ENCODE measurements around the gene PFKFB3.

PFKFB3 gene

DNA sequence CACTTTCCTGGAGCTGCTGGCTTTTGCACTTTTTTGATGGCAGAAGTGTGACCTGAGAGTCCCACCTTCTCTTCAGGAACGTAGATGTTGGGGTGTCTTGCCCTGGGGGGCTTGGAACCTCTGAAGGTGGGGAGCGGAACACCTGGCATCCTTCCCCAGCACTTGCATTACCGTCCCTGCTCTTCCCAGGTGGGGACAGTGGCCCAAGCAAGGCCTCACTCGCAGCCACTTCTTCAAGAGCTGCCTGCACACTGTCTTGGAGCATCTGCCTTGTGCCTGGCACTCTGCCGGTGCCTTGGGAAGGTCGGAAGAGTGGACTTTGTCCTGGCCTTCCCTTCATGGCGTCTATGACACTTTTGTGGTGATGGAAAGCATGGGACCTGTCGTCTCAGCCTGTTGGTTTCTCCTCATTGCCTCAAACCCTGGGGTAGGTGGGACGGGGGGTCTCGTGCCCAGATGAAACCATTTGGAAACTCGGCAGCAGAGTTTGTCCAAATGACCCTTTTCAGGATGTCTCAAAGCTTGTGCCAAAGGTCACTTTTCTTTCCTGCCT, 31.1 kb downstream of the PFKFB3 start:
- TF ChIP-seq, protein P1, sequence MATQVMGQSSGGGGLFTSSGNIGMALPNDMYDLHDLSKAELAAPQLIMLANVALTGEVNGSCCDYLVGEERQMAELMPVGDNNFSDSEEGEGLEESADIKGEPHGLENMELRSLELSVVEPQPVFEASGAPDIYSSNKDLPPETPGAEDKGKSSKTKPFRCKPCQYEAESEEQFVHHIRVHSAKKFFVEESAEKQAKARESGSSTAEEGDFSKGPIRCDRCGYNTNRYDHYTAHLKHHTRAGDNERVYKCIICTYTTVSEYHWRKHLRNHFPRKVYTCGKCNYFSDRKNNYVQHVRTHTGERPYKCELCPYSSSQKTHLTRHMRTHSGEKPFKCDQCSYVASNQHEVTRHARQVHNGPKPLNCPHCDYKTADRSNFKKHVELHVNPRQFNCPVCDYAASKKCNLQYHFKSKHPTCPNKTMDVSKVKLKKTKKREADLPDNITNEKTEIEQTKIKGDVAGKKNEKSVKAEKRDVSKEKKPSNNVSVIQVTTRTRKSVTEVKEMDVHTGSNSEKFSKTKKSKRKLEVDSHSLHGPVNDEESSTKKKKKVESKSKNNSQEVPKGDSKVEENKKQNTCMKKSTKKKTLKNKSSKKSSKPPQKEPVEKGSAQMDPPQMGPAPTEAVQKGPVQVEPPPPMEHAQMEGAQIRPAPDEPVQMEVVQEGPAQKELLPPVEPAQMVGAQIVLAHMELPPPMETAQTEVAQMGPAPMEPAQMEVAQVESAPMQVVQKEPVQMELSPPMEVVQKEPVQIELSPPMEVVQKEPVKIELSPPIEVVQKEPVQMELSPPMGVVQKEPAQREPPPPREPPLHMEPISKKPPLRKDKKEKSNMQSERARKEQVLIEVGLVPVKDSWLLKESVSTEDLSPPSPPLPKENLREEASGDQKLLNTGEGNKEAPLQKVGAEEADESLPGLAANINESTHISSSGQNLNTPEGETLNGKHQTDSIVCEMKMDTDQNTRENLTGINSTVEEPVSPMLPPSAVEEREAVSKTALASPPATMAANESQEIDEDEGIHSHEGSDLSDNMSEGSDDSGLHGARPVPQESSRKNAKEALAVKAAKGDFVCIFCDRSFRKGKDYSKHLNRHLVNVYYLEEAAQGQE (IDR thresholded peaks at IDR 0.05; ENCODE audit: low read depth): no peak
- no peak for TF ChIP-seq ZBTB7A (IDR thresholded peaks at IDR 0.05; ENCODE audit: low read depth)
- TF ChIP-seq, protein P2, sequence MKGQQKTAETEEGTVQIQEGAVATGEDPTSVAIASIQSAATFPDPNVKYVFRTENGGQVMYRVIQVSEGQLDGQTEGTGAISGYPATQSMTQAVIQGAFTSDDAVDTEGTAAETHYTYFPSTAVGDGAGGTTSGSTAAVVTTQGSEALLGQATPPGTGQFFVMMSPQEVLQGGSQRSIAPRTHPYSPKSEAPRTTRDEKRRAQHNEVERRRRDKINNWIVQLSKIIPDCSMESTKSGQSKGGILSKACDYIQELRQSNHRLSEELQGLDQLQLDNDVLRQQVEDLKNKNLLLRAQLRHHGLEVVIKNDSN (IDR thresholded peaks at IDR 0.05): no peak
- TF ChIP-seq EP300 (IDR thresholded peaks at IDR 0.05; ENCODE audit: borderline replicate concordance): no peak
- TF ChIP-seq EGR1 (IDR thresholded peaks at IDR 0.05): no peak
- TF ChIP-seq NFIC (IDR thresholded peaks at IDR 0.05): no peak
- TF ChIP-seq TEAD4 (IDR thresholded peaks at IDR 0.05): no peak
- TF ChIP-seq TAF1 (IDR thresholded peaks at IDR 0.05; ENCODE audit: low read depth): no peak

GRCh38 chr10:6234371-6234770, 31.6 kb downstream of the PFKFB3 start:
- TF ChIP-seq, protein P2 (IDR thresholded peaks at IDR 0.05): no peak
- TF ChIP-seq YY1 (IDR thresholded peaks at IDR 0.05; ENCODE audit: low read depth): no peak
- no peak for TF ChIP-seq FOXM1 (IDR thresholded peaks at IDR 0.05; ENCODE audit: borderline replicate concordance, low read depth)

DNA sequence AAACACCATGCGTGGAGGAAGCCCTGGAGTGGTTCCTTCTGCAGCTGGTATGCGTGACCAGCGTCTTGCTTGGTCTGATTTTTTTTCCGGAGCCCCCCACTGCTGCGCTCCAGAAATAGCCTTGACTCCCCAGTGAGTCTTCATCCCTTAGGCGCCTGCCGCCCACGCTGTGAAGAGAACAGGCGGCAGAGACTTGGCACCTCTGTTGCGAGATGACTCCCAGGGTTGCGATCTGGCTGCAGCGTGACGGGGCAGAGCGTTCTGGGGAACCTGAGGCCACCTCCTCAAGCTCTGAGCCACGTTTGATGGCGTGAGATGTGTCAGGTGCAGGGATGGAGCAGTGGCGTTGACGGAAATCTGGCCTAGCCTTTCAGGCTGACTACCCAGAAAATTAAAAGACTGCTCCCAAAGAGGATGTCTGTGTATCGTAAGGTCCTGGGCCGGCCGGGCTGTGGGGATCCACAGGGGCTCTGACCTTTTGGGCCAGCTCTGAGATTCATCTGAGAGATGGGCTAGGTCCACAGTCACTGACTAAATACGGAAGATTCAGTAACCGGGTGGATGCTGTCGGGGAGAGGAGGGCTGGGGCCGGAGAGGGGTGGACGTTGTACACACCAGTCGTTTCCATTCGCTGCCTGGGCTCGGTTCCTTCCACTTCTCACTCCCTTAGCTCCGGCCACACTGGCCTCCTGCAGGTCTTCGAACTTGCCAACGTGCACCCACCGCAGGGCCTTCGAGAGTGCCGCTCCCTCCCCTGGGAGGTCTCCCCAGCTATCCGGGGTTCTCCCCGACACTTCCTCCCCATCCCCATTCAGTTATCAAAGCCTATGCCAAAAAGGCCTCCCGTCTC, 33.8 kb downstream of the PFKFB3 start:
- TF ChIP-seq CEBPB (IDR thresholded peaks at IDR 0.05) (no peak), MAX (IDR thresholded peaks at IDR 0.05) (no peak), TAF1 (IDR thresholded peaks at IDR 0.05; ENCODE audit: low read depth) (no peak), FOXM1 (IDR thresholded peaks at IDR 0.05; ENCODE audit: borderline replicate concordance, low read depth) (no peak), NFIC (IDR thresholded peaks at IDR 0.05) (no peak), TCF12 (IDR thresholded peaks at IDR 0.05; ENCODE audit: low read depth) (no peak), TEAD4 (IDR thresholded peaks at IDR 0.05) (no peak), YY1 (IDR thresholded peaks at IDR 0.05; ENCODE audit: low read depth) (no peak)
- TF ChIP-seq, protein P2 (IDR thresholded peaks at IDR 0.05): no peak

DNA sequence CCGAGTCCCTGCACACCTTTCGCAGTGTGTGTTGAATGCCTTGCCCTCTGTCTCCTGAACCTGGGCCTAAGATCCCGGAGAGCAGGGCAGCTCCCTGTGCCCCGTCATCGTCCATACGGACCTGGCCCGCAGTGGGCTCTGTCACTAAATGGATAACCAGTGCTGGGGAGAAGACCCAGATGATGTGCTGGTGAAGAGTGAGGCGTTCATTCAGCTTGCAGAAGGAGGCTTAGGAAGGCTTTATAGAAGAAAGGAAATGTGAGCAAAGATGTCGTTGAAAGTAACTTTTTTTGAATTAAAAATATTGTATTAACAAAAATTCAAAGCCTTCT, 34.4 kb downstream of the PFKFB3 start:
- TF ChIP-seq, protein P1 (IDR thresholded peaks at IDR 0.05; ENCODE audit: low read depth): no peak
- TF ChIP-seq TAF1 (IDR thresholded peaks at IDR 0.05; ENCODE audit: low read depth): no peak
- TF ChIP-seq, protein P2 (IDR thresholded peaks at IDR 0.05): no peak
- TF ChIP-seq RAD21 (IDR thresholded peaks at IDR 0.05; ENCODE audit: low read depth): no peak
- TF ChIP-seq NFIC (IDR thresholded peaks at IDR 0.05): no peak
- no peak for TF ChIP-seq CEBPB (IDR thresholded peaks at IDR 0.05)

GRCh38 chr10:6239213-6239991, 36.7 kb downstream of the PFKFB3 start:
- no peak for TF ChIP-seq MAX (IDR thresholded peaks at IDR 0.05)
- TF ChIP-seq NFIC (IDR thresholded peaks at IDR 0.05): no peak
- TF ChIP-seq CREB1 (IDR thresholded peaks at IDR 0.05; ENCODE audit: low read depth): no peak
- TF ChIP-seq YY1 (IDR thresholded peaks at IDR 0.05; ENCODE audit: low read depth): no peak
- no peak for TF ChIP-seq EGR1 (IDR thresholded peaks at IDR 0.05)
- no peak for TF ChIP-seq RAD21 (IDR thresholded peaks at IDR 0.05; ENCODE audit: low read depth)
- TF ChIP-seq TAF1 (IDR thresholded peaks at IDR 0.05; ENCODE audit: low read depth): no peak
